NT2/D1 (cell line): ENCODE data around the gene REC114.
"Not testable (repeated sequence)": the region's sequence is repeated elsewhere in the genome, so short reads cannot be mapped to it uniquely, and the experiment has no call there.

Source experiments
- DNase-seq: peaks from one replicate; pipeline ENCODE4 v3.0.0-alpha.2; 2011; ENCODE audit warnings: low read depth, low spot score
- H3K27me3 ChIP-seq: 2 replicates; pipeline ENCODE4 v1.6.0; 2011; ENCODE audit warnings: mild to moderate bottlenecking; ENCODE audit not compliant: insufficient read length, insufficient read depth
- H3K36me3 ChIP-seq: 2 replicates; pipeline ENCODE4 v1.6.1; 2011; ENCODE audit warnings: mild to moderate bottlenecking, low read length, mixed read lengths; ENCODE audit not compliant: insufficient read depth, insufficient read length
- H3K4me1 ChIP-seq: 2 replicates; pipeline ENCODE4 v1.5.1; 2011; ENCODE audit not compliant: insufficient read depth, insufficient read length
- H3K4me3 ChIP-seq: 2 replicates; pipeline ENCODE4 v1.5.1; 2011; ENCODE audit warnings: low read depth; ENCODE audit not compliant: insufficient read length
- H3K9ac ChIP-seq: 2 replicates; pipeline ENCODE4 v1.6.0; 2011; ENCODE audit warnings: low read depth; ENCODE audit not compliant: insufficient read length
- H3K9me3 ChIP-seq: 2 replicates; pipeline ENCODE4 v1.5.1; 2011; ENCODE audit warnings: mild to moderate bottlenecking, low read length; ENCODE audit not compliant: insufficient read depth
- SUZ12 ChIP-seq: IDR thresholded peaks from 2 replicates; pipeline ENCODE4 v1.6.1; 2011; ENCODE audit not compliant: insufficient read length, insufficient read depth; ENCODE audit errors: extremely low read depth
- YY1 ChIP-seq: IDR thresholded peaks from 2 replicates; pipeline ENCODE4 v1.6.1; 2011; ENCODE audit not compliant: insufficient read length, insufficient read depth
- ZNF274 ChIP-seq: IDR thresholded peaks from 2 replicates; pipeline ENCODE4 v1.6.1; 2011; ENCODE audit warnings: mild to moderate bottlenecking, low read depth, low read length

REC114 gene

GRCh38 chr15:73403171-73403570, 39.8 kb upstream of the REC114 start:
- Histone ChIP-seq H3K9me3 (no peaks in the 10 kb centered on the region), H3K4me3 (no peak overlapping the region), H3K36me3 (no peaks in the 10 kb centered on the region), H3K4me1 (peaks cover 5% of the 10 kb centered on the region), H3K9ac (no peak overlapping the region), H3K27me3 (no peaks in the 10 kb centered on the region)
- no peak for DNase-seq
- no peak for TF ChIP-seq YY1
- no peak for TF ChIP-seq ZNF274
- TF ChIP-seq SUZ12, result no peak

DNA sequence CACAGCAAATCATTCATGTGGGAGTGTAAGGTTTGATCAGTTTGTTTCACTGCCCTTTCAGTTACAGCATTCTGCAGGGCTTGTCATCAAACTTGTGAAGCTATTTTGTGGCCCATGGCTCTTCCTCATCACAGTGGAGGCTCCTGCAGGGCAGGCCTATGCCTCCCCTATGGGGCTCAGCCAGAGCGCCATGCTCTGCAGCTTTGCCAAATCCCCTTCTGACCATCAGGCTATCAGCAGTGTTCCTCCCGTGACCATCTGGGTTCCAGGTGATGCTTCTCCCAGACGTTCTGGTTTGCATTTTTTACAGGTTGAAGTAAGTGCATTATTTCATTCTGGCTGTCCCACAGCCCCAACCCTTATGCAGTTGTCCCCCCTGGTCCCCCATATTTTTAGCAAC, 28.1 kb upstream of the REC114 start:
- Histone ChIP-seq H3K9ac (no peak overlapping the region), H3K27me3 (no peaks in the 10 kb centered on the region), H3K4me3 (no peak overlapping the region), H3K9me3 (no peaks in the 10 kb centered on the region), H3K4me1 (no peaks in the 10 kb centered on the region), H3K36me3 (no peaks in the 10 kb centered on the region)
- TF ChIP-seq ZNF274 (no peak), YY1 (no peak), SUZ12 (no peak)
- DNase-seq, result no peak

- no peak for DNase-seq
- TF ChIP-seq YY1, result no peak
- no peak for TF ChIP-seq ZNF274
- TF ChIP-seq SUZ12, result no peak
- Histone ChIP-seq H3K9ac (no peak overlapping the region), H3K36me3 (no peaks in the 10 kb centered on the region), H3K4me3 (no peak overlapping the region), H3K9me3 (no peaks in the 10 kb centered on the region), H3K27me3 (no peaks in the 10 kb centered on the region), H3K4me1 (no peaks in the 10 kb centered on the region)
Observed at GRCh38 chr15:73424506-73424905, 18.5 kb upstream of the REC114 start.

DNA sequence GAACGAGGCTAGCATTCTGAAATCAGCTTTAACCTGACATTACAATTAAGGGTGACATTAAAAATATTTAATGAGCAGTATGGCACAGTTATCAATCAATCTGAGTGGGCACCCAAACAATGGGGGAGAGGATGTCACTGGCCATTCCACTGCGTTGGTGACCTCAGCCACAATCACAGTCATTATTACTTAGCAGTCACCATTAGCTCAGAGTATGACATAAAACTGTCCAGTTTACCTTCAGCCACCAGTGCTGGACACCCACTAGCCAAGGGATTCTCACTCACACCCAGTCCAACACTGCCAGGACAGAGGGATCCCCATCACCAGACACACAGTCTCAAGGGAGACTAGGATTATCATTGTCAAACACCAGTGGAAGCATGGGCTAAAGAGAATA, 17.5 kb upstream of the REC114 start:
- H3K4me3 ChIP-seq, result no peak overlapping the region
- DNase-seq, result no peak
- H3K9me3 ChIP-seq, result no peaks in the 10 kb centered on the region
- no peaks in the 10 kb centered on the region for H3K4me1 ChIP-seq
- H3K36me3 ChIP-seq, result no peaks in the 10 kb centered on the region
- TF ChIP-seq ZNF274 (no peak), YY1 (no peak), SUZ12 (no peak)
- H3K9ac ChIP-seq, result no peak overlapping the region
- H3K27me3 ChIP-seq, result no peaks in the 10 kb centered on the region

GRCh38 chr15:73426323-73426994, 16.5 kb upstream of the REC114 start:
- H3K4me1 ChIP-seq, result no peaks in the 10 kb centered on the region
- no peak overlapping the region for H3K9ac ChIP-seq
- no peaks in the 10 kb centered on the region for H3K36me3 ChIP-seq
- no peaks in the 10 kb centered on the region for H3K9me3 ChIP-seq
- no peak for TF ChIP-seq SUZ12
- TF ChIP-seq ZNF274, result no peak
- TF ChIP-seq YY1, result no peak
- H3K4me3 ChIP-seq, result no peak overlapping the region
- H3K27me3 ChIP-seq, result no peaks in the 10 kb centered on the region
- no peak for DNase-seq

DNA sequence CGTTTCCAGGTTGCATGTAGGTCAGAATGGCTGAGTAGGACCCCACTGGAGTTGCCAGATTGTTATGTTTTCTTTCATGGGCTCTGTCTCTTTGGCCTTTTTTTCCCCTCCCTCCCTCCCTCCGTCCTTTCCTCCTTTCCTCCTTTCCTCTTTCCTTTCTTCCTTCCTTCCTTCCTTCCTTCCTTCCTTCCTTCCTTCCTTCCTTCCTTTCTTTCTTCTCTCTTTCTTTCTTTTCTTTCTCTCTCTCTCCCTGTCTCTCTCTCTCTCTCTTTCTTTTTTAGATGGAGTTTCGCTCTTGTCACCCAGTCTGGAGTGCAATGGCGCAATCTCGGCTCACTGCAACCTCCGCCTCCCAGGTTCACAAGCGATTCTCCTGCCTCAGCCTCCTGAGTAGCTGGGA, 11.6 kb upstream of the REC114 start:
- H3K9ac ChIP-seq, H3K4me3 ChIP-seq, DNase-seq, H3K27me3 ChIP-seq, H3K9me3 ChIP-seq, H3K4me1 ChIP-seq, H3K36me3 ChIP-seq: not testable (repeated sequence)

DNA sequence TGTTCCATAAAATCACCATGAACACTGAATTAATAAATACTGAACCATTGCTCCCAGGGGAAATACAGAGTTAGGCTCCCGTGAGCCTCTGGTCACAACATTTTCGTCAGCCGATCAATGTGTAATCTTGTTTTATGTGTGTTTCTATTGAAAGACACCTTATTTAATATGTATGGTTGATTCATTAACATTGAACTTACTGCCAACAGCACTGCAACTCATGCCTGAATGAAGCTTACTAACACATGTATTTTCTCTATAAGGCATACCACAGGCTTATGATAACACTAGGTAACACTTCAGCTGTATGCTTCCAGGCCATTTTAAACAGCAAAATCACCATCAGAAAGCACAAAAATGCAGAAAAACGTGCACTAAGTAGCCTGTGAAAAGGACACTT, 9.1 kb upstream of the REC114 start:
- Histone ChIP-seq H3K4me1 (no peaks in the 10 kb centered on the region), H3K9me3 (no peaks in the 10 kb centered on the region), H3K27me3 (no peaks in the 10 kb centered on the region), H3K9ac (no peak overlapping the region), H3K4me3 (no peak overlapping the region), H3K36me3 (no peaks in the 10 kb centered on the region)
- no peak for TF ChIP-seq ZNF274
- no peak for TF ChIP-seq YY1
- no peak for TF ChIP-seq SUZ12
- no peak for DNase-seq

DNA sequence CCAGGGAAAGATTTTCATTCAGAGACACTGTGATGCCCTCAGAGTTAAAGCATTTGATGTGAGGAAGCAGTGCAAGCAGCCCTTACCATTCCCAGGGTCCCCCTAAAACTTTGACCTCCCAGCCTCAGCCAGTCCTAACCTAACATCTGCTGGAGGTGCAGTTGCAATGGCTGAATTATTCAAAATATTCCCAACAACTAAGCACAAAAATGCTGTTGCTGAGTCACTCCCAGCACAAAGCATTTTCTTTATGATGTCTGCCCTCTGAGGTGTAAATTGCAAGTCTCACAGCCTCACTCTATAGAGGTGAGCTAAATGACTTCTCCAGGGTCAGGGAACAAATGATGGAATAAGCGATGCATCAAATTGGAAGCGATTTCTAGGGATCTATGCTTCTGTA, 6.4 kb upstream of the REC114 start:
- Histone ChIP-seq H3K36me3 (no peaks in the 10 kb centered on the region), H3K4me1 (no peaks in the 10 kb centered on the region), H3K27me3 (no peaks in the 10 kb centered on the region), H3K9me3 (no peaks in the 10 kb centered on the region), H3K9ac (no peak overlapping the region), H3K4me3 (no peak overlapping the region)
- DNase-seq, result no peak
- TF ChIP-seq ZNF274, result no peak
- no peak for TF ChIP-seq SUZ12
- TF ChIP-seq YY1, result no peak
